B cell (primary cell): ENCODE results near the gene ZNF239. TPM values are rescaled to one million over a fixed set of nuclear protein-coding genes. Genes with fewer than 3 reads are reported as not detected.

Experiments used
- ATAC-seq: fragments of 200-7000 bp; cut with Tn5 transposase; one replicate; pipeline ENCODE4 v1.10.0; 2021; ENCODE audit warnings: low read depth, mild to moderate bottlenecking, moderate number of reproducible peaks, moderate library complexity
- CTCF ChIA-PET: fragments of 350-600 bp; sonication (Branson Sonifier 250); formaldehyde crosslinking; loops from one replicate; lab custom pipeline; 2021; ENCODE audit warnings: antibody characterized with exemption, inconsistent platforms; lab: Charles Lee
- POLR2A ChIA-PET: fragments of 350-600 bp; sonication (Branson Sonifier 250); formaldehyde crosslinking; loops from one replicate; lab custom pipeline; 2021; ENCODE audit warnings: antibody characterized with exemption; lab: Charles Lee
- DNase-seq: peaks from one replicate; pipeline ENCODE4 v3.0.0; 2013
- H2AFZ ChIP-seq: 2 replicates; pipeline ENCODE4 v1.6.1; 2012; ENCODE audit warnings: mild to moderate bottlenecking, low read depth, low read length; ENCODE audit not compliant: insufficient read depth, poor library complexity, severe bottlenecking
- H3K27ac ChIP-seq, 2 donors: 1 replicate in 1 of 2; 2 replicates in 1 of 2; pipeline ENCODE4 v1.5.1; 2012 to 2013; ENCODE audit warnings: low read length in 2 of 2, mild to moderate bottlenecking in 2 of 2, moderate library complexity in 1 of 2
- H3K27me3 ChIP-seq, 4 experiments: fragments of 200-600 bp in 1 of 4; sonication (generic) in 1 of 4; replicated peaks in 1 of 4; 1 replicate in 2 of 4; 2 replicates in 2 of 4; pipeline versions ENCODE4 v1.6.1 to v1.7.0; 2013 to 2016; ENCODE audit warnings: low read length in 3 of 4, mild to moderate bottlenecking in 2 of 4, mixed read lengths in 1 of 4, moderate library complexity in 1 of 4; ENCODE audit not compliant: insufficient read depth in 4 of 4, control insufficient read depth in 3 of 4; ENCODE audit errors: control extremely low read depth in 1 of 4
- H3K36me3 ChIP-seq, 2 experiments: replicated peaks in 1 of 2; 1 replicate in 1 of 2; 2 replicates in 1 of 2; pipeline versions ENCODE4 v1.6.1 to v1.7.1; 2013; ENCODE audit warnings: low read length in 1 of 2; ENCODE audit not compliant: insufficient read depth in 2 of 2, control insufficient read depth in 1 of 2; ENCODE audit errors: control extremely low read depth in 1 of 2, extremely low read depth in 1 of 2
- H3K4me1 ChIP-seq, 2 donors: fragments of 200-600 bp in 1 of 2; sonication (generic) in 1 of 2; 1 replicate in 1 of 2; 2 replicates in 1 of 2; pipeline versions ENCODE4 v1.5.1 to v1.6.1; 2013 to 2017; ENCODE audit warnings: low read length in 2 of 2; ENCODE audit not compliant: control insufficient read depth in 2 of 2, insufficient read depth in 2 of 2
- H3K4me2 ChIP-seq: replicated peaks from 2 replicates; pipeline ENCODE3; 2012; ENCODE audit warnings: mild to moderate bottlenecking, low read depth, low read length; ENCODE audit not compliant: poor library complexity, severe bottlenecking
- H3K4me3 ChIP-seq, 5 experiments: fragments of 200-600 bp in 1 of 5; sonication (generic) in 1 of 5; 1 replicate in 3 of 5; 2 replicates in 2 of 5; pipeline versions ENCODE4 v1.5.1 to v1.7.0; 2011 to 2016; ENCODE audit warnings: low read length in 4 of 5, mild to moderate bottlenecking in 4 of 5, low read depth in 2 of 5, control low read depth in 1 of 5, moderate library complexity in 1 of 5; ENCODE audit not compliant: insufficient read depth in 1 of 5; ENCODE audit errors: control extremely low read depth in 1 of 5, extremely low read depth in 1 of 5
- H3K79me2 ChIP-seq: fragments of 200-600 bp; sonication (generic); one replicate; pipeline ENCODE4 v1.6.0; 2016; ENCODE audit warnings: low read length; ENCODE audit not compliant: control insufficient read depth, insufficient read depth
- H3K9ac ChIP-seq: fragments of 200-600 bp; sonication (generic); 2 replicates; pipeline ENCODE4 v1.6.1; 2017; ENCODE audit warnings: mild to moderate bottlenecking, low read length, moderate library complexity
- H3K9me3 ChIP-seq, 3 donors: one replicate each; pipeline versions ENCODE4 v1.6.1 to v1.7.1; 2013; ENCODE audit warnings: low read length in 2 of 3; ENCODE audit not compliant: control insufficient read depth in 2 of 3, insufficient read depth in 1 of 3; ENCODE audit errors: control extremely low read depth in 1 of 3
- H4K20me1 ChIP-seq: 2 replicates; pipeline ENCODE4 v1.6.0; 2012; ENCODE audit warnings: mild to moderate bottlenecking, low read length; ENCODE audit not compliant: insufficient read depth, control insufficient read depth, poor library complexity, severe bottlenecking
- H3K27ac Mint-ChIP-seq: one replicate; pipeline ENCODE4 v1.8.0; 2021; ENCODE audit warnings: mixed read lengths
- H3K27me3 Mint-ChIP-seq: one replicate; pipeline ENCODE4 v1.8.0; 2021; ENCODE audit warnings: mixed read lengths
- H3K4me1 Mint-ChIP-seq: one replicate; pipeline ENCODE4 v1.8.0; 2021; ENCODE audit warnings: mixed read lengths
- H3K4me3 Mint-ChIP-seq: one replicate; pipeline ENCODE4 v1.8.0; 2021; ENCODE audit warnings: mixed read lengths
- H3K9me3 Mint-ChIP-seq: one replicate; pipeline ENCODE4 v1.8.0; 2022; ENCODE audit warnings: mixed read lengths; ENCODE audit not compliant: insufficient read depth
- CTCF ChIP-seq: fragments of 200-600 bp; IDR thresholded peaks from one replicate; pipeline ENCODE4 v1.8.0; 2022; ENCODE audit warnings: antibody characterized with exemption, mild to moderate bottlenecking
- EZH2 ChIP-seq: IDR thresholded peaks from 2 replicates; pipeline ENCODE4 v1.6.1; 2012; ENCODE audit warnings: borderline replicate concordance, low read depth, mild to moderate bottlenecking, moderate library complexity, low read length; ENCODE audit not compliant: insufficient read depth, poor library complexity, severe bottlenecking
- WGBS: methylation state at CpG from one replicate; pipeline ENCODE4 v1.1.5; 2013; ENCODE audit warnings: missing lambda C conversion rate; ENCODE audit not compliant: insufficient coverage; 5-methylcytosine and 5-hydroxymethylcytosine counted together
- intact Hi-C: fragments of 100-400 bp; cut with micrococcal nuclease; formaldehyde crosslinking; loops from one replicate; pipeline ENCODE4 v1.10.0; 2022
- polyA plus RNA-seq: library from polyadenylated mRNA; depleted of rRNA; stranded (reverse); fragments of >200 nt; gene quantifications from 2 replicates; pipeline ENCODE4 v1.2.3, GENCODE V29; 2012
- total RNA-seq, 2 donors: library from RNA; stranded (reverse); fragments of 120-200 nt in 1 of 2; gene quantifications; 1 replicate in 1 of 2; 2 replicates in 1 of 2; pipeline versions ENCODE4 v1.2.3 to v1.2.4, GENCODE V29; 2013 to 2022

The ZNF239 gene
- total and polyA plus RNA-seq, 2 donors (not counting 1 experiment from before 2014, with no cell fraction given), result 2.2 to 5.9 TPM

- Histone ChIP-seq H2AFZ (peak overlapping the region; percentile 98), H3K27me3 (no peaks in the 10 kb centered on the region), H4K20me1 (no peaks in the 10 kb centered on the region), H3K27ac (no peak overlapping the region), H3K4me2 (no peak overlapping the region), H3K9ac (no peak overlapping the region), H3K4me1 (peaks cover 14 to 20% of the 10 kb centered on the region in 2 donors), H3K9me3 (peaks cover 0 to 3% (median 3%) of the 10 kb centered on the region in 3 donors), H3K79me2 (no peaks in the 10 kb centered on the region), H3K36me3 (no peaks in the 10 kb centered on the region), H3K4me3 (no peak overlapping the region)
- DNase-seq, result no peak
- Mint-ChIP-seq H3K4me3 (no peak overlapping the region), H3K27me3 (no peaks in the 10 kb centered on the region), H3K9me3 (peaks cover 4% of the 10 kb centered on the region), H3K4me1 (peaks cover 26% of the 10 kb centered on the region), H3K27ac (no peak overlapping the region)
- ATAC-seq, result no peak
- ChIA-PET CTCF (interaction anchor here (1.1 kb wide), 1 partner anchor 17 kb away, joined by 3 read pairs; no protein-coding TSS in a partner anchor), POLR2A (no interaction called here)
- TF ChIP-seq CTCF (no peak), EZH2 (no peak)
- no CpG with 5 or more reads among the region's 4 CpGs for WGBS
- intact Hi-C loops, result no loop called here
Observed at GRCh38 chr10:43596546-43596945, 22.1 kb upstream of the ZNF239 start.

- peaks cover 4% of the 10 kb centered on the region for H3K9me3 Mint-ChIP-seq
- peak overlapping the region; percentile 92 for H3K27ac Mint-ChIP-seq
- H3K79me2 ChIP-seq, result no peaks in the 10 kb centered on the region
- ChIA-PET CTCF (interaction anchor here (1.1 to 1.2 kb wide), 2 partner anchors 16 kb away, joined by 3 to 5 read pairs; no protein-coding TSS in a partner anchor), POLR2A (no interaction called here)
- H3K4me3 Mint-ChIP-seq, result peak overlapping the region; percentile 93
- H3K4me1 Mint-ChIP-seq, result peaks cover 26% of the 10 kb centered on the region
- no peaks in the 10 kb centered on the region for H3K36me3 ChIP-seq
- peak overlapping the region; percentile 98 for H2AFZ ChIP-seq
- H3K9ac ChIP-seq, result peak overlapping the region; percentile 58
- H3K27me3 Mint-ChIP-seq, result peaks cover 4% of the 10 kb centered on the region
- H3K4me1 ChIP-seq, result peaks cover 14 to 20% of the 10 kb centered on the region in 2 donors
- peak overlapping the region; percentile 9 to 15 for H3K27ac ChIP-seq
- peaks cover 0 to 1% (median 0%) of the 10 kb centered on the region in 4 experiments for H3K27me3 ChIP-seq
- DNase-seq (peak; percentile 17), ATAC-seq (peak; percentile 21)
- intact Hi-C loops, result loop anchor here (1.0 kb wide), 1 partner anchor 22 kb away; the partner anchor contains the start of gene ZNF239
- H3K4me2 ChIP-seq, result peak overlapping the region; percentile 70
- peaks cover 0 to 3% (median 0%) of the 10 kb centered on the region in 3 donors for H3K9me3 ChIP-seq
- peak overlapping the region in 3 of 5 experiments; percentile 34 to 58 (median 56) for H3K4me3 ChIP-seq
- WGBS, result 9% methylated on average over 4 of the region's 7 CpGs
- H4K20me1 ChIP-seq, result no peaks in the 10 kb centered on the region
- TF ChIP-seq CTCF (no peak), EZH2 (no peak)
Observed at GRCh38 chr10:43595739-43596298, 21.4 kb upstream of the ZNF239 start.
